Uterus (tissue), 4 donors: Measurements from ENCODE around the gene SOSTDC1. TPM values are rescaled to one million over a fixed set of nuclear protein-coding genes. Genes with fewer than 3 reads are reported as not detected.

ENCODE experiments used
- DNase-seq, 2 donors: peaks; one replicate each; pipeline ENCODE4 v3.0.0-alpha.2; 2019 to 2020
- H3K27ac ChIP-seq, 2 donors: fragments of 200-600 bp; sonication (generic); 1 replicate in 1 of 2; 2 replicates in 1 of 2; pipeline ENCODE4 v1.5.1; 2016 to 2018
- H3K27me3 ChIP-seq, 2 donors: fragments of 200-600 bp; sonication (generic); one replicate each; pipeline ENCODE4 v1.5.1; 2018 to 2019; ENCODE audit warnings: control low read depth in 1 of 2
- H3K36me3 ChIP-seq, 2 donors: fragments of 200-600 bp; sonication (generic); one replicate each; pipeline ENCODE4 v1.5.1; 2019; ENCODE audit warnings: control low read depth in 1 of 2
- H3K4me1 ChIP-seq, 2 donors: fragments of 200-600 bp; sonication (generic); one replicate each; pipeline ENCODE4 v1.5.1; 2018 to 2019; ENCODE audit warnings: control low read depth in 1 of 2
- H3K4me3 ChIP-seq, 2 donors: fragments of 200-600 bp; sonication (generic); 1 replicate in 1 of 2; 2 replicates in 1 of 2; pipeline ENCODE4 v1.5.1; 2018 to 2019; ENCODE audit warnings: mild to moderate bottlenecking in 1 of 2
- H3K9me3 ChIP-seq, 2 donors: fragments of 200-600 bp; sonication (generic); one replicate each; pipeline ENCODE4 v1.5.1; 2019; ENCODE audit warnings: control low read depth in 1 of 2
- POLR2A ChIP-seq, 2 donors: fragments of 450-650 bp; IDR thresholded peaks; one replicate each; pipeline ENCODE4 v1.6.1; 2016; ENCODE audit warnings: antibody characterized with exemption in 2 of 2, mild to moderate bottlenecking in 1 of 2, moderate library complexity in 1 of 2
- intact Hi-C: fragments of 100-400 bp; cut with DNase I; formaldehyde crosslinking; loops from one replicate; pipeline ENCODE4 v1.15.1; 2023; ENCODE audit warnings: low total_unique reads
- total RNA-seq, 4 donors: library from RNA; depleted of rRNA in 3 of 4; stranded (reverse); fragments of >200 nt in 3 of 4; gene quantifications; one replicate each; pipeline versions ENCODE4 v1.1.0 to v1.2.4, GENCODE V29; 2014 to 2023
- TF ChIP-seq, protein P1 (sequence below), 4 experiments: fragments of 200-600 bp in 2 of 4; fragments of 450-650 bp in 2 of 4; sonication (generic) in 2 of 4; IDR thresholded peaks; one replicate each; pipeline ENCODE4 v1.5.1; 2016 to 2019; ENCODE audit warnings: antibody characterized with exemption in 4 of 4, mild to moderate bottlenecking in 2 of 4, moderate library complexity in 1 of 4
- donor health status: DM: yes; HTN: yes; CAD: no.

The SOSTDC1 gene
- total RNA-seq, 4 donors from 2014 or later: 14.2 TPM; not detected in 3

DNA sequence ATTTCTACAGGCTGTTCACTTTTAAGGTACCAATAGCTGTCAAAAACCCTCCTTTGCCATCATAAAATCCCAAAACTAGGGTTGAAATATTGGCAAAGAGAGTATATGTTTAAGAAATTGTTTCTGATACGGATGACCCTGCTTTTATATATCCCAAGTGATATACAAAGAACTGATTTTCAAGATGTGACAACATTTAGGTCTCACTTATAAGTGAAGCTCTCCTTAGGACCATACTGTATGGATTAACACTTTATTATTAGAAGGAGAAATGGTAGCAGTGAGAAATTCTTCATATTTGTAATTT lies 33.2 kb downstream of the SOSTDC1 start:
- Histone ChIP-seq H3K27ac (no peak overlapping the region), H3K9me3 (no peaks in the 10 kb centered on the region), H3K36me3 (no peaks in the 10 kb centered on the region), H3K27me3 (peaks cover 0 to 3% of the 10 kb centered on the region in 2 donors), H3K4me1 (no peaks in the 10 kb centered on the region), H3K4me3 (no peak overlapping the region)
- intact Hi-C loops: no loop called here
- no peak for DNase-seq
- no peak for TF ChIP-seq POLR2A (IDR thresholded peaks at IDR 0.05)
- TF ChIP-seq, protein P1, sequence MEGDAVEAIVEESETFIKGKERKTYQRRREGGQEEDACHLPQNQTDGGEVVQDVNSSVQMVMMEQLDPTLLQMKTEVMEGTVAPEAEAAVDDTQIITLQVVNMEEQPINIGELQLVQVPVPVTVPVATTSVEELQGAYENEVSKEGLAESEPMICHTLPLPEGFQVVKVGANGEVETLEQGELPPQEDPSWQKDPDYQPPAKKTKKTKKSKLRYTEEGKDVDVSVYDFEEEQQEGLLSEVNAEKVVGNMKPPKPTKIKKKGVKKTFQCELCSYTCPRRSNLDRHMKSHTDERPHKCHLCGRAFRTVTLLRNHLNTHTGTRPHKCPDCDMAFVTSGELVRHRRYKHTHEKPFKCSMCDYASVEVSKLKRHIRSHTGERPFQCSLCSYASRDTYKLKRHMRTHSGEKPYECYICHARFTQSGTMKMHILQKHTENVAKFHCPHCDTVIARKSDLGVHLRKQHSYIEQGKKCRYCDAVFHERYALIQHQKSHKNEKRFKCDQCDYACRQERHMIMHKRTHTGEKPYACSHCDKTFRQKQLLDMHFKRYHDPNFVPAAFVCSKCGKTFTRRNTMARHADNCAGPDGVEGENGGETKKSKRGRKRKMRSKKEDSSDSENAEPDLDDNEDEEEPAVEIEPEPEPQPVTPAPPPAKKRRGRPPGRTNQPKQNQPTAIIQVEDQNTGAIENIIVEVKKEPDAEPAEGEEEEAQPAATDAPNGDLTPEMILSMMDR (IDR thresholded peaks at IDR 0.05): no peak

DNA sequence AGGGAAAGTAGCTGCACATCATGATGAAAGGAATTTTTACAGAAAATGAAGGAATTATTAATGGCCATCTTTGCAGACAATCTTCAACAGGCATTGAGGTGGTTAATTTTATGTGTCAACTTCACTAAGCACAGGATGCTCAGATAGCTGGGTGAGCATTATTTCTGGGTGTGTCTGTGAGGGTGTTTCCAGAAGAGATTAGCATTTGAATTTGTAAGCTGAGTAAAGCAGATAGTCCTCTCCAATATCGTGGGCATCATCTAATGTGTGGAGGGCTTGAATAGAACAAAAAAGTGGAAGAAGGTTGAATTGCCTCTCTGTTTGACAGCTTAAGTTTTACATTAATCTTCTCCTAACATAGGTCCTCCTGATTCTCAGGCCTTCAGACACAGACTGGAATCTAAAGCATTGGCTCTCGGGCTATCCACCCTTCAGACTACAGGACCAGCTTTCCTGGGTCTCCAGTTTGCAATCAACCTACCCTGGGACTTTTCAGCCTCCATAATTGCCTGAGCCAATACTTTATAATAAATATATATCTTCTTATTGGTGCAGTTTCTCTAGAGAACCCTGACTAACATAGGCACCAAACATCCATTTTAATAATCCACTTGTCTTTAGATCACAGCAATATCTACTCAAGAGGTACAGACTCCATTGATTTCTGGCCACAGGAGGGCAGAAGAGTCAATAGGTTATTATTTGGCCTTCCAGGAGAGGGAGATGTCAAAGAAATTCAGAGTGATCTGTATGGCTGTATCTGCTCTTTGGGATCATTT lies 33.7 kb downstream of the SOSTDC1 start:
- Histone ChIP-seq H3K27ac (no peak overlapping the region), H3K4me1 (no peaks in the 10 kb centered on the region), H3K9me3 (no peaks in the 10 kb centered on the region), H3K36me3 (no peaks in the 10 kb centered on the region), H3K4me3 (no peak overlapping the region), H3K27me3 (no peaks in the 10 kb centered on the region)
- no peak for DNase-seq
- intact Hi-C loops: no loop called here
- no peak for TF ChIP-seq POLR2A (IDR thresholded peaks at IDR 0.05)
- TF ChIP-seq, protein P1 (IDR thresholded peaks at IDR 0.05): peak in 3 of 4 experiments; percentile 18 to 22 (median 22)

DNA sequence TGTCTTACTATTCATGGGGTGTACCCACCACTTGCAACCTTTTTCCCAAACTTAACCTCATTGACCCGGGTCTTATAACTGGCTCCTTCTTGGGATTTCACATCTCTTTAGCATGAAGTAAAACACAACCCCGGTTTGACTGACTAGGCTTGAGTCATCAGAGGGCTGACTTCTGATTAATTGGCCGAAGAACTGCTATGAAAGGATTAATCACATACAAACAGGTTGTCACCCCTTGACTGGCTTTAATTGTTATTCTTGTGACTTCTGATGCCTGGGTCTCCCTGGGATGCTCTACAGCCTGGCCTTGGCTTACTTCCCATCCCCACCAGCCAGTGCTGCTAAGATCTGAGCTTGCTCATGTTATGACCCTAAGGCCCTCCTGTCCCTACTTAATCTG lies 35.4 kb downstream of the SOSTDC1 start:
- Histone ChIP-seq H3K4me1 (no peaks in the 10 kb centered on the region), H3K36me3 (no peaks in the 10 kb centered on the region), H3K4me3 (no peak overlapping the region), H3K27me3 (no peaks in the 10 kb centered on the region), H3K9me3 (no peaks in the 10 kb centered on the region), H3K27ac (no peak overlapping the region)
- TF ChIP-seq, protein P1 (IDR thresholded peaks at IDR 0.05): no peak
- no peak for TF ChIP-seq POLR2A (IDR thresholded peaks at IDR 0.05)
- intact Hi-C loops: no loop called here
- no peak for DNase-seq

DNA sequence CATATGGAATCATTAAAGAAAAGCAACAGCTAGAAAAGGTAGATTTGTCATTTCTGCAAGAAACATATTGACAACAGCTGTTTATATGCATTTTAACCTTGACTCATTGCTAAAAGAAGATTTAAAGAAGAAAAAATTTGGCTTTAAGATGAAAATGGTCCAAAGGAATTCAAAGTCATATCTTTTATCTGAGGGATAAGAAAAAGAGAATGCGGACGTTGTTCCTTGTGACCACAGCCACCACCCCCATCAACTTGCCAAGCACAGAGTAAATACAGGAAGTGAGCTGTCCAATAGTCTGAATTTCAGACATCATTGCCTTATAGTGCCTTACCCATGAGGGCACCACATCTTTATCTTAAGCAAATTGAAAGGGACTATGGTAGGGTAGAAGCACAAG lies 36.9 kb downstream of the SOSTDC1 start:
- no peak for DNase-seq
- no peaks in the 10 kb centered on the region for H3K4me1 ChIP-seq
- H3K4me3 ChIP-seq: no peak overlapping the region
- no peak overlapping the region for H3K27ac ChIP-seq
- H3K27me3 ChIP-seq: no peaks in the 10 kb centered on the region
- intact Hi-C loops: no loop called here
- TF ChIP-seq POLR2A (IDR thresholded peaks at IDR 0.05): no peak
- TF ChIP-seq, protein P1 (IDR thresholded peaks at IDR 0.05): no peak
- no peaks in the 10 kb centered on the region for H3K36me3 ChIP-seq
- no peaks in the 10 kb centered on the region for H3K9me3 ChIP-seq

DNA sequence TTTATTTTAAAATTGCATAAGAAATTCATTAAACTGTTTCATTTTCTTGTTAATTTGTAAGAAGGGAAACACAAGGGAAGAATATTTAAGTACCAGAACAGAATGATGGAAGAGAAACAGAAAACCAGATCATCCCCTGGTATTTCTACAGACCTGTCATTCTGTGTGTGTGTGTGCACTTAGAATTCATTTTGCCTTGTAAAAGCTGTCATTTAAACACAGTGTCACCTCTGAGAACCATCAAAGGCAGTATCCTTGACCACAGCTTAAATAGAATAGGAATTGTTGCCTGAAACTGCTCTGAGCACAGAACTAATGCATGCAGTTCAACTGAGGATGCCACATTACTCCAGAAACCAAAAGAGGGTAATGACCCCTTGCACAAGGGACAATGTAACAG lies 37.4 kb downstream of the SOSTDC1 start:
- Histone ChIP-seq H3K4me1 (no peaks in the 10 kb centered on the region), H3K4me3 (no peak overlapping the region), H3K27me3 (no peaks in the 10 kb centered on the region), H3K36me3 (no peaks in the 10 kb centered on the region), H3K9me3 (no peaks in the 10 kb centered on the region), H3K27ac (no peak overlapping the region)
- TF ChIP-seq, protein P1 (IDR thresholded peaks at IDR 0.05): no peak
- no peak for TF ChIP-seq POLR2A (IDR thresholded peaks at IDR 0.05)
- DNase-seq: no peak
- intact Hi-C loops: no loop called here
